Thyroid gland (tissue), 4 donors: Measurements from ENCODE around the gene TMEM150C. TPM values are rescaled to one million over a fixed set of nuclear protein-coding genes. Genes with fewer than 3 reads are reported as not detected.

Experiments used
- DNase-seq, 2 donors: peaks; one replicate each; pipeline ENCODE4 v3.0.0-alpha.2; 2019
- H3K27ac ChIP-seq, 3 donors: fragments of 200-600 bp; sonication (generic); 1 replicate in 2 of 3; 2 replicates in 1 of 3; pipeline ENCODE4 v1.5.1; 2016 to 2019; ENCODE audit warnings: mild to moderate bottlenecking in 1 of 3, moderate library complexity in 1 of 3
- H3K27me3 ChIP-seq: fragments of 200-600 bp; sonication (generic); one replicate; pipeline ENCODE4 v1.5.1; 2019
- H3K36me3 ChIP-seq, 2 donors: fragments of 200-600 bp; sonication (generic); one replicate each; pipeline ENCODE4 v1.5.1; 2016 to 2019
- H3K4me1 ChIP-seq, 2 donors: fragments of 200-600 bp; sonication (generic); one replicate each; pipeline ENCODE4 v1.5.1; 2017 to 2019
- H3K4me3 ChIP-seq, 3 donors: fragments of 200-600 bp; sonication (generic); replicated peaks in 1 of 3; 1 replicate in 2 of 3; 2 replicates in 1 of 3; pipeline ENCODE4 v1.5.1; 2016; ENCODE audit warnings: mild to moderate bottlenecking in 1 of 3
- H3K9me3 ChIP-seq: fragments of 200-600 bp; sonication (generic); one replicate; pipeline ENCODE4 v1.5.1; 2017
- POLR2A ChIP-seq, 2 donors: fragments of 450-650 bp; IDR thresholded peaks; one replicate each; pipeline ENCODE4 v1.6.1; 2017; ENCODE audit warnings: antibody characterized with exemption in 2 of 2, mild to moderate bottlenecking in 2 of 2, moderate library complexity in 1 of 2
- WGBS, 2 donors: methylation state at CpG; one replicate each; pipeline ENCODE4 v1.1.5; 2017; 5-methylcytosine and 5-hydroxymethylcytosine counted together
- intact Hi-C: fragments of 100-400 bp; cut with DNase I; formaldehyde crosslinking; loops from one replicate; pipeline ENCODE4 v1.15.1; 2023
- total RNA-seq, 4 donors: library from RNA; depleted of rRNA; stranded (reverse); fragments of >200 nt; gene quantifications; one replicate each; pipeline ENCODE4 v1.2.3, GENCODE V29; 2016
- TF ChIP-seq, protein P1 (sequence below), 6 experiments: fragments of 200-600 bp in 3 of 6; fragments of 450-650 bp in 3 of 6; sonication (generic) in 3 of 6; IDR thresholded peaks; one replicate each; pipeline ENCODE4 v1.5.1; 2016 to 2019; ENCODE audit warnings: antibody characterized with exemption in 6 of 6, mild to moderate bottlenecking in 2 of 6, inconsistent platforms in 1 of 6, moderate library complexity in 1 of 6

The TMEM150C gene
- total RNA-seq, 4 donors from 2014 or later: 18.8 to 27.4 (median 23.6) TPM

DNA sequence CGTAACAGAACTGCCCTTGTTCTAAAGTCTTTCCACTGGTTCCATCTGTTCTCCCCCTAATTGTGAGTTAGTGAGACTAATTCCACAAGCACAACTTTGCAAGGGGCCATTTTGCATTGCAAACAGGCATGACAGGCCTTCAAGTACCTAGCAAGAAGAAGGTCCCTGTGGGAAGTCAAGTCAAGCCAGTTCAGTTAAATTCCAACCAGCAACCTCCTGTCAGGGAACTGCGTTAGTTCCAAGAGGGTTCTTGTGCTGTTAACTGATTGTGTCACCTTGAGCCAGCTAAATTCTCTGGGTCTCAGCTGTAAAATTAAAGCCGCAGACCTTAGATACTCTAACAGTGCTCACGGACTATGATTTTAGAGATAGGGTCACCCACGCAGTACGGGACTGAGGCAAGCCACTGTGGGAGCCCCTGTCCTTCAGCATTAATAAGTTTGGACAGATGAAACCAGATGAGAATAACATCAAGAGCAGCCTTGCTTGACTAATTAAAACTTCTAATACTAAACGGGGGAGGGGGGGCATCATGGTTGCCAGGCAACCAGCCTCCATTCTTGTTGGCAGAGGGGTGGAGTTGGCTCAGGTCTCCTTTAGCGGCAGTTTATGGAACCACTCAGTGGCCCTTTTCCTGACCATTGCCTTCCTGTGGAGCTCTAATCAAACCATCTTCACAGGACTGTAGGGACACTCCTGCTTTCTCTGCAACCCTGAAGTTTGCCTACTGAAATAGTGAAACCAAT lies 24.1 kb upstream of the TMEM150C start:
- TF ChIP-seq, protein P1, sequence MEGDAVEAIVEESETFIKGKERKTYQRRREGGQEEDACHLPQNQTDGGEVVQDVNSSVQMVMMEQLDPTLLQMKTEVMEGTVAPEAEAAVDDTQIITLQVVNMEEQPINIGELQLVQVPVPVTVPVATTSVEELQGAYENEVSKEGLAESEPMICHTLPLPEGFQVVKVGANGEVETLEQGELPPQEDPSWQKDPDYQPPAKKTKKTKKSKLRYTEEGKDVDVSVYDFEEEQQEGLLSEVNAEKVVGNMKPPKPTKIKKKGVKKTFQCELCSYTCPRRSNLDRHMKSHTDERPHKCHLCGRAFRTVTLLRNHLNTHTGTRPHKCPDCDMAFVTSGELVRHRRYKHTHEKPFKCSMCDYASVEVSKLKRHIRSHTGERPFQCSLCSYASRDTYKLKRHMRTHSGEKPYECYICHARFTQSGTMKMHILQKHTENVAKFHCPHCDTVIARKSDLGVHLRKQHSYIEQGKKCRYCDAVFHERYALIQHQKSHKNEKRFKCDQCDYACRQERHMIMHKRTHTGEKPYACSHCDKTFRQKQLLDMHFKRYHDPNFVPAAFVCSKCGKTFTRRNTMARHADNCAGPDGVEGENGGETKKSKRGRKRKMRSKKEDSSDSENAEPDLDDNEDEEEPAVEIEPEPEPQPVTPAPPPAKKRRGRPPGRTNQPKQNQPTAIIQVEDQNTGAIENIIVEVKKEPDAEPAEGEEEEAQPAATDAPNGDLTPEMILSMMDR (IDR thresholded peaks at IDR 0.05): no peak
- no peak for TF ChIP-seq POLR2A (IDR thresholded peaks at IDR 0.05)
- intact Hi-C loops: no loop called here
- no peak for DNase-seq
- Histone ChIP-seq H3K4me3 (no peak overlapping the region), H3K36me3 (no peaks in the 10 kb centered on the region), H3K27ac (no peak overlapping the region), H3K27me3 (no peaks in the 10 kb centered on the region), H3K9me3 (no peaks in the 10 kb centered on the region), H3K4me1 (no peaks in the 10 kb centered on the region)
- 70 to 78% methylated on average over 8 of the region's 8 CpGs for WGBS, 2 donors

DNA sequence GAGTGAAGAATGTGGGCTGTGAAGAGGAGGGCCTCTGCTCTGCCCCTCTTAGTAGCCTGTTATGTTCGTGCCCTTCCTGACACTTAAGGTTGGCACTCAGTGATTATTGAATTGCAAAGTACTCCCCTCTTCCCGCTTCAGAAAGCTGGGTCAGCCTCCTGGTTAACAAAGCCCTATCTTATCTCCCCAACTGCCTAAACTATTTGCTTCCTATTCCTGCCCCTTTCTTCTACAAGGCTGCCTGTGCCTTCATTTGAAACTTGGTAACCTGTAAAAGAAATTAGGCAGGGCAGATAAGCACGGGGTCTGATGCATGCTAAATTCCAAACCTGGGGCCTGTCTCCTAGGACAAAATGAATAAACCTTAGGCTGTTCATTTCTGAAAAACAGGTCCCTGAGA lies 23.1 kb upstream of the TMEM150C start:
- no peak for DNase-seq
- H3K9me3 ChIP-seq: no peaks in the 10 kb centered on the region
- TF ChIP-seq, protein P1 (IDR thresholded peaks at IDR 0.05): no peak
- no peak for TF ChIP-seq POLR2A (IDR thresholded peaks at IDR 0.05)
- H3K4me3 ChIP-seq: no peak overlapping the region
- WGBS, 2 donors: 57 to 68% methylated on average over 3 of the region's 3 CpGs
- intact Hi-C loops: no loop called here
- no peaks in the 10 kb centered on the region for H3K27me3 ChIP-seq
- H3K27ac ChIP-seq: no peak overlapping the region
- no peaks in the 10 kb centered on the region for H3K36me3 ChIP-seq
- H3K4me1 ChIP-seq: no peaks in the 10 kb centered on the region

DNA sequence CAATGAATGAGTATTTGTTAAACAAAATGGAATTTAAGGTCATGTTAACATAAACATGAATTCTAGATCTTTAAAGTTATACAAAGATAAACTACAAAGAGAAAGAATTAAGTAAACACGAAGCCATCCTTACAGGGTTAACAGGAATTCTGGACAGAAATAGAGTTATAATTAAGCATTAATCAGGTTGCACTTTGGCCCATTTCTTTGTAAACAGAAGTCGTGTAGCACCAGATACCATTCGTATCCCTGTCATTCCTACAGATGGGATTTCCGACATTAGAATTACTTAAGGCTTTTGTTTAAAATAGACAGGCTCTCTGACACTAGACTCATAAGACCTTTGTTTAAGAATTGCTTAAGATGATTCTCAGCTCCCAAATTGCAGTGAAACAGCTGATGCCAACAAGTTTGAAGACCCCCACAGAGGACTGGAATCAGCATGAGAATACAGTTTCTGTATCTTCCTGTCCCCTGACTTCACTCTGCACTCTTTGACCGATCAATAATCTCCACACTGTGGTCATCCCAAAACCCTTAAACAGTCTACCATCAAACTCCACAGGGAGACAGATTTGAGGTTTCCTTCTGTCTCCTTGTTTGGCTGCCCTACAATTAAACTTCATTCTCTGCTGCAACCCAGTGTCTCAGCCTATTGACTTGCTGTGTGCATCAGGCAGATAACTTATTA lies 22.3 kb upstream of the TMEM150C start:
- TF ChIP-seq, protein P1 (IDR thresholded peaks at IDR 0.05): no peak
- no peak for TF ChIP-seq POLR2A (IDR thresholded peaks at IDR 0.05)
- intact Hi-C loops: no loop called here
- no peak overlapping the region for H3K27ac ChIP-seq

DNA sequence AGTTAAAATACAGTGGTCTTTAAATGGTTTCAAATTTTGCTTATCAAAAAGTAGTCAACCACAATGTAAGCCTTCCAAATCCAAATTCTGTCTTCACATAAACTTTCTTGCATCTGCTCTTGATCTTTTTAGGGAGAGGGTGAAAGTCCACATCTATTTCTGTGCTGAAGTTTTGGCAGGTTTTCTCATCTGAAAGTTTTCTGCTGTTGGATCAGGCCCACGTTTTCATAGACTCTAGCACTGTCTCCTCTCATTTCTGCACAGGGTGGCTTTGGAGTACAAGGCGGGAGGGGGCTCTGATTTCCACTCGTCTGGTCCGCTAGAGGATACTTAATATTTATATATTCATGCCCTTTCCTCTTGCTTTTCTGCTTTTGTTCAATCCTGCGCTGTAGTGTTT lies 18.1 kb upstream of the TMEM150C start:
- no peak for DNase-seq
- H3K9me3 ChIP-seq: no peaks in the 10 kb centered on the region
- intact Hi-C loops: no loop called here
- TF ChIP-seq, protein P1 (IDR thresholded peaks at IDR 0.05): no peak
- no peak for TF ChIP-seq POLR2A (IDR thresholded peaks at IDR 0.05)
- H3K27ac ChIP-seq: no peak overlapping the region
- no peaks in the 10 kb centered on the region for H3K27me3 ChIP-seq
- WGBS, 2 donors: 90 to 92% methylated on average over 5 of the region's 5 CpGs
- no peaks in the 10 kb centered on the region for H3K36me3 ChIP-seq
- H3K4me3 ChIP-seq: no peak overlapping the region
- no peaks in the 10 kb centered on the region for H3K4me1 ChIP-seq

More for the DNA sequence above, 22.3 kb upstream of the TMEM150C start:
- no peak for DNase-seq
- Histone ChIP-seq H3K36me3 (no peaks in the 10 kb centered on the region), H3K27me3 (no peaks in the 10 kb centered on the region), H3K4me1 (no peaks in the 10 kb centered on the region), H3K9me3 (no peaks in the 10 kb centered on the region), H3K4me3 (no peak overlapping the region)
- WGBS, 2 donors: 84% methylated on average over 5 of the region's 5 CpGs

DNA sequence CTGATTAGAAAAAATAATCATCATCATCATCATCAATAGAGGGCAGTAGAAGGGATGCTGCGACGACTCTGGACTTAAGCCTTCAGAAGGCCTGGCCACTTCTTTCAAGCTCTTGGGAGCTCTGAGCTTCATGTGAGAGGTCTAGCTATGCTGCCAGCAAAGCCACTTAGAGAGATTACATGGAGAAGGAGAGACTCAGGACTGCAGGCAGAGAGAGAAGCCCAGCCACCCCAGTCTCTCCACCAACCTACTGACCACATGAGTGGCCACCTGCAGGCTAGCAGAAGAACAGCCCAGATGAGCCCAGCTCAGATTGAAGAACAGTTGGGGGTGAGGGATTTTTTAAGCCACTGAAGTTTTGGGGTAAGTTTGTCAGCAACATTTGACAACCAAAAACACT lies 17.1 kb upstream of the TMEM150C start:
- Histone ChIP-seq H3K9me3 (no peaks in the 10 kb centered on the region), H3K27me3 (no peaks in the 10 kb centered on the region), H3K4me1 (no peaks in the 10 kb centered on the region), H3K27ac (no peak overlapping the region), H3K36me3 (no peaks in the 10 kb centered on the region), H3K4me3 (no peak overlapping the region)
- DNase-seq: no peak
- intact Hi-C loops: no loop called here
- no peak for TF ChIP-seq POLR2A (IDR thresholded peaks at IDR 0.05)
- TF ChIP-seq, protein P1 (IDR thresholded peaks at IDR 0.05): no peak
- WGBS, 2 donors: 88 to 89% methylated on average over 2 of the region's 2 CpGs
